GM19043 (cell line): Measurements from ENCODE around the gene EXOSC1.
A peak's percentile ranks its signal among the peaks of the same experiment; 100 is the strongest.
"Not testable (repeated sequence)": the region's sequence is repeated elsewhere in the genome, so short reads cannot be mapped to it uniquely, and the experiment has no call there.

ENCODE experiments used
- ATAC-seq: cut with Tn5 transposase; IDR thresholded peaks from one replicate; pipeline ENCODE4 v1.9.1; 2021; ENCODE audit warnings: low read depth; ENCODE audit not compliant: unreplicated experiment

The EXOSC1 gene, protein sequence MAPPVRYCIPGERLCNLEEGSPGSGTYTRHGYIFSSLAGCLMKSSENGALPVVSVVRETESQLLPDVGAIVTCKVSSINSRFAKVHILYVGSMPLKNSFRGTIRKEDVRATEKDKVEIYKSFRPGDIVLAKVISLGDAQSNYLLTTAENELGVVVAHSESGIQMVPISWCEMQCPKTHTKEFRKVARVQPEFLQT

GRCh38 chr10:97445722-97446639, at the start of gene EXOSC1, which contains the start of gene ZDHHC16:
EXOSC1 (minus strand) TSS chr10:97446006; CDS start chr10:97445985, 21 bp downstream.
ZDHHC16 (plus strand) TSS chr10:97446175; CDS start chr10:97451676, 5,501 bp downstream.
- ATAC-seq, result peak; percentile 94

DNA sequence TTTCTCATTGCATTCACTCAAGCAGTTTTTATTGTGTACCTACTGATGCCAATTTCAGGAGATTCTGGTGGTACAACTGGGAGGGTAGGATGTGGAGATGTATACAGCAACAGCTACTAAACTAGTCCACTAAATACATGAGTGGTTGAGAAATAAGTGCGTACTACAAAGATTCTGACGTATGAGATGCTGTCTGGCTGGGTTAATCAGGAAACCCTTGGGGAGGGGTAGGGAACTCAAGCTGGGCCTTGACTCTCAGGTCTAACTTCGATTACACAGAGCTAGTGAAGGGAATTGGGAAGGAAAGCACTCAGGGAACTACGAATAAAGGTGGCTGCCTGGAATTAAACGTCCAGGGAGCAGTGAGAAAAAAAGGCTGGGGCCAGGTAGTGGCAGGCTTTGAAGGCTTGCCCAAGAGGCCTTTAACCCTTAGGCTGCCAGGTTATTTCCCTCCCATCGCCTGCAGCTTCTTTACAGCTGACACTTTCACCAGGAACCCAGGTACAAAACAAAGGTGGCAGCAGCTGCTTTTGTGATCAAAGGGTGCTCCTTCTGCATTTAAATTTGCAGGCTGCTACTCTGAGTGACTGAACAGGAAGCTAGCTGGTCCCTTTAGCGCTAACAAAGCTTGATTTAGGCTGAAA, 49.2 kb upstream of the EXOSC1 start:
- ATAC-seq, result no peak

GRCh38 chr10:97494151-97494550, 48.3 kb upstream of the EXOSC1 start:
- no peak for ATAC-seq

DNA sequence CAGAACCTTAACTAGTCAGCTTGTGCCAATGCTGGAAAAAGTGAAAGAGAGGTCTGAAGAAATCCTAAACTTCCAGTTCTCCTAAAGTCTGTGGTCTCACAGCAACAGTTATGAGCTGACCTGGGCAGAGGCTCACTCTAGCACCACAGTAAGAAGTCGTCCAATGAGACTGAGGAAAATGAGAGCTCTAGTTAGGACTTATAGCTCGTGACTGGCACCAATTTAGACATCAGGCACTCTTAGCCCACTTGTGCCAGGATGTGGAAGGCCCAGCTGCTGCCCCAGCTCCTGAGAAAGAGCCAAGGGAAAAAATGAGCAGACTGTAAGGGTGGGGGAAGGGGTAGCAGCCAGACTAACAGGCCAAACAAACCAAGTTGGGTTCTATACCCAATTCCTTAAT, 44.8 kb upstream of the EXOSC1 start:
- no peak for ATAC-seq

GRCh38 chr10:97485647-97486281, 40.0 kb upstream of the EXOSC1 start:
- no peak for ATAC-seq

- ATAC-seq, result no peak
These were observed 38.1 kb upstream of the EXOSC1 start for GRCh38 chr10:97483921-97484320.

- ATAC-seq, result no peak
These were observed 37.7 kb upstream of the EXOSC1 start for GRCh38 chr10:97483506-97483905.

GRCh38 chr10:97482381-97482780, 36.6 kb upstream of the EXOSC1 start:
- ATAC-seq, result no peak

- no peak for ATAC-seq
These were observed 35.3 kb upstream of the EXOSC1 start for GRCh38 chr10:97481071-97481470.

DNA sequence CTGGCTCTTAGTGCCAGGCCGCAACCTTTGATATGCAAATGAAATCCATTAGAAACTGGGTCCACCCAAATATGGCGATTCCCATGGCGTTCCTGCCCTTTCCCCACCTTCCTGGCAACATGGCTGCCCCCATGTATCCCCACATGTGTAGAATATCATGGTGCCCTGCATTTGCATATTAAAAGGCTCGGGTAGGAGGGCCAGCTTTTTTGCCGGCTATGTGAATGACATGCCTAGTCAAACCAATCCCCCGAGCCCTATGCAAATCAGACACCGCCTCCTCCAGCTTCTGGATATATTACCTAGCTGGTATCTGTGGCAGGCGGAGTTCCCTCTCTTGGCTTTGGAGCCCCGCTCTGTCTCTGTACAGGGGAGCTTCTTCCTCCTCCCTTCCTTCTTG, 34.1 kb upstream of the EXOSC1 start:
- no peak for ATAC-seq

GRCh38 chr10:97479410-97479809, 33.6 kb upstream of the EXOSC1 start:
- not testable (repeated sequence) for ATAC-seq

GRCh38 chr10:97475936-97476594, 30.3 kb upstream of the EXOSC1 start:
- ATAC-seq, result no peak

DNA sequence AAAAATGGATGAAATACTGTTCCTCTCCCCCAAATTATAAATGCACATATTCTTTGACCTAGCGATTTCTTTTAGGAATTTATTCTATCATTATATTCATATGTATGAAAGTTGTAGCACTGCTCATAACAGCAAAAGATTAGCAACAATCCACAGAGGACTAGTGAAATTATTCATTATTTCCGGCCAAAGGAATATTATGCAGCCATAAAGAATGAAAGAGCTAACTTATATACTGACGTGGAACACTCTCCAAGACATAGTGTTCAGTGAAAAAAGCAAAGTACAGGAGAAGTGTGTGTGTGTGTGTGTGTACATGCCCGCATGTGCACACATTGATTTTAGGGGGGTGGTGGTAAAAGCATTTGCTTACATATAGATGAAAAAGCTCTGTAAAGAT, 29.1 kb upstream of the EXOSC1 start:
- no peak for ATAC-seq

DNA sequence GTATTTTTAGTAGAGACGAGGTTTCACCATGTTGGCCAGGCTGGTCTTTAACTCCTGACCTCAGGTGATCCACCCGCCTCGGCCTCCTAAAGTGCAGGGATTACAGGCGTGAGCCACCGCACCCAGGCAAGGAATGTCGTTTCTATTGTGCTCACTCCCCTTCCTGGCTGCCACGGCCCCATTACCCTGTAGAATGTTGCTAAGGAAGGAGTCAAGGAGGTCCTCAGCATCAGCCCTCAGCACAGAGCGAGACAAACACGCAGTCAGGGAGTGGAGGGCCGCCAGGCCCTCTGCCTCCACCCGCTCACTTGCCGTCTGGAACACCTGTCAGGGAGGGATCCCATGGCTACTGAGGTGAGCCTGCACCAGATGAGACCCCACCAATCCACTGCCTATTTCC, 23.0 kb upstream of the EXOSC1 start:
- not testable (repeated sequence) for ATAC-seq

DNA sequence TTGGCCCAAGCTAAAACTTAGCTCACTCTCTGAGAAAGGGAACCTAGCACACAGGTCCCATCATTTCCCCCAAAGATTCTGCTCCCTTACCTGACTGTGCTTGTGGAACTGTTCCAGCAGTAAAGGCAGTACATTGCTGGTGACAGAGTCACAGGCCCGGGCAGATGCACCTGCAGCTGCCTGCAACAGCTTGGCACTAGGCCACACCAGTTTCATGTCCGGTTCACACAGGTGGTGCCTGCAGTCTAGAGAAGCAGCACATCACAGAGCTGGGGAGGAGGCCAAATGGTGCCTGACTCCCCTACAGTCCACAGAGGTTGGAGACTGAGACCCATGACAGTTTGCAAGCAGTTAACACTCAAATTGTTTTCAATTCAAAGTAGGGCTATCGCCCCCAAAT, 22.4 kb upstream of the EXOSC1 start:
- ATAC-seq, result no peak

DNA sequence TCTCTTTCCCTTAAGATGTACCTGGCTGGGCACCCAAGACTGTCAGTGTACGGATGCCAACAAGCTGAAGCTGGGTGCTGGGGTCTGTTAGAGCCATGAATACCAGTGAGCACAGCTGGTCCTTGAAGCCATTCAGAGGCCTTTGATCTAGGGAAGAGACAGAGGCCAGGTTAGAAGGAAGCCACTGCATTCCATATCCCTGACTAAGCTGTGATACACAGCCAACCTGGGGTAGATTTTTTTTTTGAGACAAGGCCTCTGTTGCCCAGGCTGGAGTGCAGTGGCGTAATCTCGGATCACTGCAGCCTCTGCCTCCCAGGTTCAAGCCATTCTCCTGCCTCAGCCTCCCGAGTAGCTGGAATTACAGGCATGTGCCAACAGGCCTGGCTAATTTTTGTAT, 20.9 kb upstream of the EXOSC1 start:
- no peak for ATAC-seq

GRCh38 chr10:97465982-97466381, 20.2 kb upstream of the EXOSC1 start:
- ATAC-seq, result no peak

- ATAC-seq, result no peak
These were observed 18.4 kb upstream of the EXOSC1 start for GRCh38 chr10:97464226-97464625.

GRCh38 chr10:97463363-97464132, 17.7 kb upstream of the EXOSC1 start:
- no peak for ATAC-seq

GRCh38 chr10:97462309-97462708, 16.5 kb upstream of the EXOSC1 start:
- ATAC-seq, result no peak
